Adrenal gland (tissue), 5 donors: ENCODE measurements around the gene PCDHB10.
"Not testable (repeated sequence)": the region's sequence is repeated elsewhere in the genome, so short reads cannot be mapped to it uniquely, and the experiment has no call there.

Experiments
- CTCF ChIP-seq, 6 experiments: fragments of 450-650 bp in 4 of 6; fragments of 200-600 bp in 2 of 6; sonication (generic) in 1 of 6; IDR thresholded peaks; 1 replicate in 5 of 6; 2 replicates in 1 of 6; pipeline versions ENCODE4 v1.5.1 to v1.8.0; 2016 to 2021; ENCODE audit warnings: antibody characterized with exemption in 6 of 6, mild to moderate bottlenecking in 2 of 6, moderate library complexity in 1 of 6
- POLR2A ChIP-seq, 2 donors: fragments of 450-650 bp; IDR thresholded peaks; one replicate each; pipeline ENCODE4 v1.6.1; 2017; ENCODE audit warnings: antibody characterized with exemption in 2 of 2, mild to moderate bottlenecking in 2 of 2, moderate library complexity in 1 of 2
- donor health status: DM: no; HTN: no; CAD: no.

GRCh38 chr5:141157901-141158300, 34.3 kb upstream of the PCDHB10 start:
- TF ChIP-seq CTCF, POLR2A (IDR thresholded peaks at IDR 0.05): not testable (repeated sequence)
